Tibial nerve (tissue), 4 donors: ENCODE measurements around the gene ZSCAN31.

Experiments
- EP300 ChIP-seq, 2 donors: sonication (generic); formaldehyde crosslinking; IDR thresholded peaks; one replicate each; pipeline ENCODE4 v1.6.1; 2017; ENCODE audit warnings: antibody characterized with exemption in 2 of 2, mild to moderate bottlenecking in 1 of 2
- TF ChIP-seq, protein P1 (sequence below), 5 experiments: fragments of 200-600 bp in 3 of 5; fragments of 450-650 bp in 2 of 5; sonication (generic) in 3 of 5; IDR thresholded peaks; one replicate each; pipeline ENCODE4 v1.5.1; 2016 to 2019; ENCODE audit warnings: antibody characterized with exemption in 5 of 5, mild to moderate bottlenecking in 3 of 5, moderate library complexity in 2 of 5

DNA sequence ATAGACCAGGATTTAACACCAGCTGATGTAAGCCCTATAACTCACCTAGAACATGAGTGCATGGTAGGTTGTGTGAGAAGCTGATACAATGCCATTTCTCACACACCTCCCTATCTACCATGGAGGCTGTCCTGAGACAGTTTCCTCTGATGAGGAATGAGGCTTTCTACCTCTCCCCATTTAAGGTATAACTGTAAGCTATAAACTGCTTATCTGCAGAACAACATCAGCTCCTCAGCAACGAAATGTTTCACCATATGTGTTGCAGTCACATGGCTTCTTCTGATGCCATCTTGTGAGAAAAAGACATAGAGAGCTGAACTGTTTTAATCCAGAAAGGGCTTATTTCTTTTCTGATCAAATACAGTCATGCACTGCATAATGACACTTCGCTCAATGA lies 34.5 kb upstream of the ZSCAN31 start:
- TF ChIP-seq, protein P1, sequence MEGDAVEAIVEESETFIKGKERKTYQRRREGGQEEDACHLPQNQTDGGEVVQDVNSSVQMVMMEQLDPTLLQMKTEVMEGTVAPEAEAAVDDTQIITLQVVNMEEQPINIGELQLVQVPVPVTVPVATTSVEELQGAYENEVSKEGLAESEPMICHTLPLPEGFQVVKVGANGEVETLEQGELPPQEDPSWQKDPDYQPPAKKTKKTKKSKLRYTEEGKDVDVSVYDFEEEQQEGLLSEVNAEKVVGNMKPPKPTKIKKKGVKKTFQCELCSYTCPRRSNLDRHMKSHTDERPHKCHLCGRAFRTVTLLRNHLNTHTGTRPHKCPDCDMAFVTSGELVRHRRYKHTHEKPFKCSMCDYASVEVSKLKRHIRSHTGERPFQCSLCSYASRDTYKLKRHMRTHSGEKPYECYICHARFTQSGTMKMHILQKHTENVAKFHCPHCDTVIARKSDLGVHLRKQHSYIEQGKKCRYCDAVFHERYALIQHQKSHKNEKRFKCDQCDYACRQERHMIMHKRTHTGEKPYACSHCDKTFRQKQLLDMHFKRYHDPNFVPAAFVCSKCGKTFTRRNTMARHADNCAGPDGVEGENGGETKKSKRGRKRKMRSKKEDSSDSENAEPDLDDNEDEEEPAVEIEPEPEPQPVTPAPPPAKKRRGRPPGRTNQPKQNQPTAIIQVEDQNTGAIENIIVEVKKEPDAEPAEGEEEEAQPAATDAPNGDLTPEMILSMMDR (IDR thresholded peaks at IDR 0.05), result no peak
- no peak for TF ChIP-seq EP300 (IDR thresholded peaks at IDR 0.05)
